HepG2 (cell line): Measurements from ENCODE around the gene COBLL1.

ENCODE experiments used
- E2F1 ChIP-seq: sonication (generic); formaldehyde crosslinking; IDR thresholded peaks from 2 replicates; pipeline ENCODE4 v1.5.0; 2020; ENCODE audit warnings: missing genetic modification reagents
- HDAC2 ChIP-seq: sonication (generic); formaldehyde crosslinking; IDR thresholded peaks from 2 replicates; pipeline ENCODE4 v1.4.0; 2020; ENCODE audit warnings: missing genetic modification reagents
- HNRNPH1 ChIP-seq: fragments of 200-400 bp; formaldehyde crosslinking; optimal IDR thresholded peaks from 2 replicates; pipeline ENCODE3; 2017; ENCODE audit warnings: mild to moderate bottlenecking, low read depth, low read length
- KDM5A ChIP-seq: fragments of 200-600 bp; sonication (generic); IDR thresholded peaks from 2 replicates; pipeline ENCODE4 v1.7.0; 2018; ENCODE audit warnings: antibody characterized with exemption, mild to moderate bottlenecking, low read length, borderline replicate concordance
- ZBTB33 ChIP-seq: sonication (generic); formaldehyde crosslinking; IDR thresholded peaks from 2 replicates; pipeline ENCODE4 v1.4.0; 2020; ENCODE audit warnings: missing genetic modification reagents
- ZNF17 ChIP-seq: sonication (generic); formaldehyde crosslinking; IDR thresholded peaks from 2 replicates; pipeline ENCODE4 v1.5.0; 2020; ENCODE audit warnings: mild to moderate bottlenecking, missing genetic modification reagents
- ZNF670 ChIP-seq: sonication (generic); formaldehyde crosslinking; IDR thresholded peaks from 2 replicates; pipeline ENCODE4 v1.8.0; 2022; ENCODE audit warnings: mild to moderate bottlenecking, missing genetic modification reagents, borderline replicate concordance
- ZUFSP ChIP-seq: sonication (generic); formaldehyde crosslinking; IDR thresholded peaks from 2 replicates; pipeline ENCODE4 v1.9.0; 2021; ENCODE audit warnings: missing genetic modification reagents, mild to moderate bottlenecking, borderline replicate concordance
- TF ChIP-seq, protein P1 (sequence below): sonication (generic); formaldehyde crosslinking; IDR thresholded peaks from 2 replicates; pipeline ENCODE4 v1.8.1; 2023; ENCODE audit warnings: mild to moderate bottlenecking, missing genetic modification reagents, borderline replicate concordance

- TF ChIP-seq ZNF17 (CRISPR knock-in tag) (no peak), HNRNPH1 (no peak), ZNF670 (CRISPR knock-in tag) (no peak), E2F1 (CRISPR knock-in tag) (no peak), HDAC2 (CRISPR knock-in tag) (no peak), ZBTB33 (CRISPR knock-in tag) (no peak), ZUFSP (CRISPR knock-in tag) (no peak), KDM5A (no peak)
- TF ChIP-seq, protein P1, sequence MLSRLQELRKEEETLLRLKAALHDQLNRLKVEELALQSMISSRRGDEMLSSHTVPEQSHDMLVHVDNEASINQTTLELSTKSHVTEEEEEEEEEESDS (CRISPR knock-in tag): no peak
Measured at GRCh38 chr2:164847291-164847690, 5.7 kb upstream of the COBLL1 start.
